Stimulated activated memory B cell treated with anti-CD40 and anti-IgM and Interleukin-4, amounts not matched to agents 10 μg/mL and 1 μg/mL and 100 μg/mL, for 72 hours (primary cell): ENCODE data around the gene SRPK3.
"Not testable (repeated sequence)": the region's sequence is repeated elsewhere in the genome, so short reads cannot be mapped to it uniquely, and the experiment has no call there.

Source experiments
- ATAC-seq: fragments of 150-1000 bp; cut with Tn5 transposase; 2 replicates; pipeline ENCODE4 v1.10.0; 2021
- H3K27ac Mint-ChIP-seq: one replicate; pipeline ENCODE4 v1.8.0; 2022; ENCODE audit warnings: mild to moderate bottlenecking, mixed read lengths
- H3K27me3 Mint-ChIP-seq: one replicate; pipeline ENCODE4 v1.8.0; 2022; ENCODE audit warnings: mixed read lengths
- H3K36me3 Mint-ChIP-seq: one replicate; pipeline ENCODE4 v1.8.0; 2022; ENCODE audit warnings: mixed read lengths
- H3K4me1 Mint-ChIP-seq: one replicate; pipeline ENCODE4 v1.8.0; 2022; ENCODE audit warnings: mixed read lengths
- H3K4me3 Mint-ChIP-seq: one replicate; pipeline ENCODE4 v1.8.0; 2022; ENCODE audit warnings: mild to moderate bottlenecking, moderate library complexity, mixed read lengths
- H3K9me3 Mint-ChIP-seq: one replicate; pipeline ENCODE4 v1.8.0; 2022; ENCODE audit warnings: mixed read lengths

Gene SRPK3

DNA sequence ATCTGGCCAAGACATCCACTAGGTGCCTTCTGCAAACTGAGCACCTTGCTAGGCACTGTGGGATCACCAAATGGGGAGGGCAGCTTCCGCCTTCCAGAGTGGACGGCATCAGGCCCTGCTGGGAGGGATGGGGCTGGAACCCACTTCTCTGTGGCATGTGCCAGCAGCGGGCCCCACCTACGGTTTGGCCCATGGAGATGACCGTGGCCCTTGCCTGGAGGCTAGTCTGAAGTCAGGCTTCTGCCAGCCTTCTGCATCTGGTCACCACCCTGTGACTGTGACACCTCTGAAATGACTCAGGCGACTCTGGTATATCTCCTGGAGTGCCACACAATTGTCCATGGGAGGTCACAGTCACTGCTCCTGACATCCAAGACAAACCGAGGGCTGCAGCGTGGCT lies 20.8 kb downstream of the SRPK3 start:
- H3K36me3 Mint-ChIP-seq = peaks cover 13% of the 10 kb centered on the region
- no peak overlapping the region for H3K4me3 Mint-ChIP-seq
- H3K9me3 Mint-ChIP-seq = no peaks in the 10 kb centered on the region
- no peak for ATAC-seq
- H3K4me1 Mint-ChIP-seq = no peaks in the 10 kb centered on the region
- H3K27me3 Mint-ChIP-seq = no peaks in the 10 kb centered on the region
- no peak overlapping the region for H3K27ac Mint-ChIP-seq

DNA sequence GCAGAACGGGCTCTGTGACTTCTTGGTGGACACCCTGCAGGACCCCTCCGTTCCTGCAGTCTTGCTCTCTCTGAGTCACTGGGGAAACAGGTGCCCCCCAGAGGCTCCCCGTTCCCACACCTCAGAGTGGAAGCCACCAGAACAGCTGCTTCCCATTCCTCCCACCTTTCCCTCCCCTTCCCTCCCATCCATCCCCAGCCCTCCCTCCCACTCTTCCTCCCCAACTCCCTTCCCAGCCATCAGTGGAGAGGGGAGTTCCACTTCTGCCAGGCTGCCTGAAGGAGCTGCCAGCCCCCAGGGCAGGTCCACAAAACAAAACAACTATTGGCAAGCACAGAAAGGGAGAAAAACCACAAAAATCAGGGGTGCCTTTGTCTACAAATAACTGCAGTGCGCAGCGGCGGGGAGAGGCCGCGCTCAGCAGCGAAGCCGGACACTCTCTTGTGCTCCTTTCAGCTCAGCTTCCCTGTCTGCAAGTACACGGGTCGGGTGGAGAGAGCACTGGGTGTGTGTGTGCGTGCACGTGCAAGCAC lies 21.7 kb downstream of the SRPK3 start:
- H3K27me3 Mint-ChIP-seq = peaks cover 3% of the 10 kb centered on the region
- ATAC-seq = no peak
- peaks cover 13% of the 10 kb centered on the region for H3K36me3 Mint-ChIP-seq
- H3K4me1 Mint-ChIP-seq = no peaks in the 10 kb centered on the region
- no peaks in the 10 kb centered on the region for H3K9me3 Mint-ChIP-seq
- no peak overlapping the region for H3K4me3 Mint-ChIP-seq
- no peak overlapping the region for H3K27ac Mint-ChIP-seq

DNA sequence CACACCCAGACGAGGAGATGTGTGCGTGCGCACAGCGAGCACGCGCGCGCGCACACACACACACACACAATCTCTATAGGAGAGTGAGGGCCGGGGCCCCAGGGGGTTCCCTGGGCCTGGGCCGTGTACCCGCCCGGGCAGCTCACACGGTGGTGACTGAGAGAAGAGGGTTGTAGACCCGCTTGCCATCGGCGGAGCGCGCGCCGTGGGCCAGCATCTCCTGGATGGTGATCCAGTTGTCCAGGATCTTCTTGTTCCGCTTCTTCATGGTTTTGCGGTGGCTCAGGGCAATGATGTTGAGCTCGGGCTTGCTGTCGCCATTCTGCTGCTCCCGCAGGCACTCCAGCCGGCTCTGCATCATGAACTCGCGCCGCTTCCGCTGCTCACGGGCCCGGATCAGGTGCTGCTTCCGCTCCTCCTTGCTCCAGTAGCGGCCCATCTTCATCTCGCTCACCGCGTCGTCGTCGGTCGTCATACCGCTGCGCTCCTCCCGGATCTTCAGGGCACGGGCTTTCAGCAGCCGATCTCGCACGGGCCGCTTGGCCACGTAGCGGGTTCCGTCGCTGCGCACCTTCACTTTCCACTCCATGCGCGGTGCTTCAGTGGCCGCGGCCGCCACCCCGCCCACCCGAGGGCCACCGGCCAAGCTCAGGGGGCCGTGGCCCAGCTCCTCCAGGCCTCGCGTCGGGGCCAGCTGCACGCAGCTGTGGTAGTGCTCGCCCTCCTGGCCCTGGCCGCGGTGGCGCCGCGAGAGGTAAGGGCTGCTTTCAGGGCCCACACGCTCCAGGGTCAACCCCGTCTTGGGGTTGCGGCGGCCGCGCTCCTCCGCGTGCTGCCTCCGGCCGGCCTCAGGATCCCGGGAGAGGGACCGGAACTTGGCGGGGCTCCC lies 22.6 kb downstream of the SRPK3 start:
- Mint-ChIP-seq H3K9me3 (no peaks in the 10 kb centered on the region), H3K4me1 (no peaks in the 10 kb centered on the region), H3K4me3 (no peak overlapping the region), H3K36me3 (peaks cover 7% of the 10 kb centered on the region), H3K27ac (no peak overlapping the region), H3K27me3 (peaks cover 9% of the 10 kb centered on the region)
- ATAC-seq = no peak

DNA sequence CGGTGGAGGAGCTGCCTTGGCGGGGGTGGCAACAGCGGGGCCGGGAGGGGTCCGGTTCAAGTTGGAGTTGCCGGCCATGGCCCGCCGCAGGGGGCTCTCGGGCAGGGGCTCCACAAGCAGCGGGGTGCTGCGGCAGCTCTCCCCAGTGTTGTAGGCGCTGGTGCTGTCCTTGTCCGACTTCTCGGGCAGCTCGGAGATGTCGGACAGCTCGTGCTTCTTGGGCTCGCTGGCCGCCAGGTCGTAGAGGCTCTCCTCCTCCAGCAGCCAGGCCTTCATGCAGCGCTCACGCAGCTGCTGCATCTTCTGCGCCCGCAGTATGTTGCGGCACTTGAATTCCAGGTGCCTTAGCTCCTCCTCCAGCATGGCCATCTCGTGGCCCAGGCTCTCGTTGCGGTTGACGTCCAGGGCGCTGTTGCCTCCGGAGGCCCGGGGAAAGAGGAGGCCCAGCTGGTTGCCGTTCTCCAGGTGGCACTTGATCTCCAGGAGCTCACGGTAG lies 23.3 kb downstream of the SRPK3 start:
- Mint-ChIP-seq H3K4me3 (no peak overlapping the region), H3K9me3 (no peaks in the 10 kb centered on the region), H3K36me3 (no peaks in the 10 kb centered on the region), H3K27me3 (peaks cover 9% of the 10 kb centered on the region), H3K4me1 (no peaks in the 10 kb centered on the region), H3K27ac (no peak overlapping the region)
- no peak for ATAC-seq

DNA sequence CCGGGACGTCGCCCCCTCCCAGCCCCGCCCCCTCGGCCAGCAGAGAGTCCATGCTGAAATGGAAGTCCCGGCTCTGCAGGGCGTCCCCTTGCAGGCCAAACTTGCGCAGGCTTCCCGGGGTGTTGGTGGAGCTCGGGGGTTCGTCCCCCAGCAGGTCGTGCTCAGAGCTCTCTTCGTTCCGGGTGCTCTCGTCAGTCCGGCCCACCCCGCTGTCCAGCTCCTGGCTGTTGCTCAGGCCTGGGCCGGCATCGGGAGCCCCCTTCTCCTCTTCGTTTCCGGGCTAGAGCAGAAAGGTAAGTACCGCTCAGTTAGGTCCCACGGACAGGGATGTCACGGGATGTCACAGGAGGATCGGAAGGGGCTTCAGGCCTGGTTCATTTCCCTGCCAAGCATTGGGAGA lies 23.8 kb downstream of the SRPK3 start:
- Mint-ChIP-seq H3K4me3 (no peak overlapping the region), H3K36me3 (no peaks in the 10 kb centered on the region), H3K9me3 (no peaks in the 10 kb centered on the region), H3K4me1 (no peaks in the 10 kb centered on the region), H3K27ac (no peak overlapping the region), H3K27me3 (peaks cover 11% of the 10 kb centered on the region)
- ATAC-seq = no peak

DNA sequence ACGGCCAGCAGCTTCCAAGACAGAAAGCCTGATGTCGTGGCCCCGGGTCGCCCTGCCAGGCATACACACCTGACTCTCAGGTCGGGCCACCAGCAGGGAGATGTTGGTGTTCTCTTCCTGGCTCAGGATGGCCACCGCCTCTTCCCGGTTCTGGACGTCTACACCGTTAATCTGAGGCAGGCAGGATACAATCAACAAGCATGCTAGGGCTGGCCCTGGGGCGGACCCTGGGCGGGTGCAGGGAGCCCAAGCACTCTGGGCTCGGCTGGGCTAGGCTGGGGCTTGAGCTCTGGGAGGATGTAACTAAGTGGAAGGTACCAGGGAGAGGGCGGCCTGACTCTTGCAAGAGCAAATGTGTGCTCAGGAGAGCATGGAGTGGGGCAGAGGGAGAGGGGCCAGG lies 24.6 kb downstream of the SRPK3 start:
- ATAC-seq = no peak
- H3K27me3 Mint-ChIP-seq = peaks cover 18% of the 10 kb centered on the region
- H3K4me1 Mint-ChIP-seq = no peaks in the 10 kb centered on the region
- no peak overlapping the region for H3K4me3 Mint-ChIP-seq
- H3K27ac Mint-ChIP-seq = no peak overlapping the region
- H3K36me3 Mint-ChIP-seq = no peaks in the 10 kb centered on the region
- no peaks in the 10 kb centered on the region for H3K9me3 Mint-ChIP-seq

DNA sequence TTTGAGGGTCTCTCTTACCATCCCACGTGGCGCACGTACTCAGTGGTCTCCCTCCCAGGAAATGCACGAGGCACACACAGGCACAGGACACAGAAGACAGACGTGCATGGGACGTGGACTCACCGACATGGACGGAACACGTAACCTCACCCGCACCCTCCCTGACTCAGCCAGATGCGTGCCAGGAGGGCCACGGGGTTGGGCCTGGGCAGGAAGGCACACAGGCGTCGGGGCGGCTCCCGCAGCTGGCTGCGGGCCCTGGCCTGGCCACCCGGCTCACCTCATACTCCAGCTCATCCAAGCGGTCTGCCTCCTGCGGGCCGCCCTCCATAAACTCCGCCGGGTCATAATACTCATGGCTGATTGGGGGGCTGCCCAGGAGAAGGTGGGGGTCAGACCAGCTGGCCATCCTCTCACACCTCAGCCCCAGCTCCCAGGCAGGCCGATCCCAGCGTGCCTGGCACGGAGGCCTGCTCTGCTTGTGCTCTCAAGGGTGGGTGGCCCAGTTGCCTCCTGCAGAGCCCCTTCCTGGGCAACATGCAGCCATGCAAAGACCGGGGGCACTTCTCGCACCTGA lies 26.2 kb downstream of the SRPK3 start:
- Mint-ChIP-seq H3K27ac (no peak overlapping the region), H3K4me3 (no peak overlapping the region), H3K27me3 (peaks cover 18% of the 10 kb centered on the region), H3K4me1 (no peaks in the 10 kb centered on the region), H3K36me3 (no peaks in the 10 kb centered on the region), H3K9me3 (no peaks in the 10 kb centered on the region)
- no peak for ATAC-seq

DNA sequence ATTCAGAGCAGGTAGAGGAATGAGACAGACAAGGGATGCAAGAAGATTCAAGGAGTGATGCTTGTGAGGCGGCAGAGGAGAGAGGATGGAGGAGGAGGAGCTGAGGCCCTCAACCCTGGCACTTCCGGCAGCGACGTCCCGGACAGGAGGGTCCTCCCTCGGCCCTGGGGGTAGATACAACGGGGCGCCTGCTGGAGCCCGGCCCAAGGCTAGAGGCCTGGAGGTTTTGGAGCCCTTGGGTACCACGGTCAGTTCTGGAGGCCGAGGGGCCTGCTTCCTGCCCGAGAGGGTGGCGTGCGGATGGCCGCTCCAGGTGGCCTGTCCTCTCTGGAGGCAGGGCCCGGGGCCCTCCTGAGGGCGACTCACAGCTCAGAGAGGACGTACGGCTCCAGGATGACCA lies 27.1 kb downstream of the SRPK3 start:
- H3K4me3 Mint-ChIP-seq = no peak overlapping the region
- ATAC-seq = no peak
- H3K36me3 Mint-ChIP-seq = no peaks in the 10 kb centered on the region
- no peaks in the 10 kb centered on the region for H3K9me3 Mint-ChIP-seq
- no peaks in the 10 kb centered on the region for H3K4me1 Mint-ChIP-seq
- peaks cover 18% of the 10 kb centered on the region for H3K27me3 Mint-ChIP-seq
- no peak overlapping the region for H3K27ac Mint-ChIP-seq

DNA sequence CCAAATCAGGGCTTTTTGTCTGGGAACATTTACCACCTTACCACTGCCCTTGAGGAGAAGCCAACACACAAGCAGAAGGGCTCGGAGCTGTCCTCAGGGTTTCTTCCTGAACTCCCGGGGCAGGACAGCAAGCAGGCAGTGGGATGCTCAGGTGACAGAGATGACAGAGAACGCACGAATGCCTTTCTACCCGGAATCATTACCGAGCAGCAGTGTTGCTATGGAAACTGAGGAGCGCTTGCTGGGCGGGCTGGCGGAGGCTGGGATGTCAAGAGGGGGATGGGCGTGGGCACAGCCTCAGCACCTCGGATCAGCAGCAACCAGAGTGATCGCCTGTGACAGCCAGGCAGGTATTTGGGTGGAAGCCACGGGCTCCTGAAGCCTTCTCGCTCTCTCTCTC lies 31.4 kb downstream of the SRPK3 start:
- no peak for ATAC-seq
- H3K4me1 Mint-ChIP-seq = peaks cover 17% of the 10 kb centered on the region
- no peaks in the 10 kb centered on the region for H3K36me3 Mint-ChIP-seq
- H3K27me3 Mint-ChIP-seq = peaks cover 38% of the 10 kb centered on the region
- no peak overlapping the region for H3K4me3 Mint-ChIP-seq
- H3K27ac Mint-ChIP-seq = no peak overlapping the region
- no peaks in the 10 kb centered on the region for H3K9me3 Mint-ChIP-seq

DNA sequence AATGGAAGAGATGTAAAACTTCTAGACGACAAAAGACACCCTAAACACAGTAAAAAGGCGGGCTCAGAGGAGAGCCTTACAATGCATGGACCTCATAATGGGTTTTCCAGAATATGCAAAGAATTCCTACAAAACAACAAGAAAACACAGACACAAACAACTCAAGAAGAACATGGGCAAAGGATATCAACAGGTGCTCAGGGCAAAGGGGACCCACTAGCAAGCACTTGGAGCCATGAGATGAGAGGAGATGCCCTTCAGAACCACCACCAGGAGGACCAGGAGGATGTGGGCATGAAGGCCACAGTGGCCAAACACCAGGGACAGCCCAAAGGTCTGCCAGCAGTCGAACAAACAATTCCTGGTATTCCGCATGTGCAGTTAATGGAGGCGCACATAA lies 32.3 kb downstream of the SRPK3 start:
- peaks cover 18% of the 10 kb centered on the region for H3K4me1 Mint-ChIP-seq
- H3K4me3 Mint-ChIP-seq = no peak overlapping the region
- no peaks in the 10 kb centered on the region for H3K36me3 Mint-ChIP-seq
- no peak overlapping the region for H3K27ac Mint-ChIP-seq
- no peak for ATAC-seq
- no peaks in the 10 kb centered on the region for H3K9me3 Mint-ChIP-seq
- peaks cover 39% of the 10 kb centered on the region for H3K27me3 Mint-ChIP-seq

DNA sequence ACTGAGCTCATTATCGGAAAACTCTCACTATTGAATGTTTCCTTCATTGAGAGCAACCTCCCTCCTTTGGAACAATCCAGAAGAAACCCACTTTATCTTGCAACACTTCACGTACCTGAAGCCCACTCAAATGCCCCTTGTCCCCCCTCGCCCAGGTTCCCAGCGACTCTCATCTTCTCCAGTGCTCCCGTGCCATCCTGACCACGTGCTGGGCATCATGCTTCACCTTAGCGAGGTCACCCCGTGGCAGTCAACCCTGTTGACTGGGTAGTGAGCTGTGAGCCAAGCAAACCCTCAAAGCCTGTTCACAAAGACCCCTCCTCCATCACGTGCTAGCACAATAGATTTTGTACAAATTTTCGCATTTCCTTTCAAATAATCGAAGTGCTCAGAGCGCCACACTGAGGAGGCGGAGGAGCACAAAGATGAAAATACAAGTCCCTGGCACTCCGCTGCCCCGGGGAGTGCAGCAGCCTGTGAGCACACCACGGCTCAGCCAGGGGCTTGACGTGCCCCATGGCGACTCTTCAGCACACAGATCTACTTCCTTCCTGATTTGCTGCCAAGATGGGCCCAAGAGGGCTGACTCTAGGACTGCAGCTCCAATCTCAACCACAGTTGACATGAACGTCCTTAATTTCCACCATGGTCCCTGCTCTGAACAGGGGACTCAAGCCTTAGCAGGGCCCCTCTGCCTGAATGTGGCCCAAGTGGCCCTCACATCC lies 33.9 kb downstream of the SRPK3 start:
- Mint-ChIP-seq H3K36me3 (no peaks in the 10 kb centered on the region), H3K4me3 (no peak overlapping the region), H3K27me3 (peaks cover 41% of the 10 kb centered on the region), H3K27ac (no peak overlapping the region), H3K4me1 (peaks cover 18% of the 10 kb centered on the region), H3K9me3 (no peaks in the 10 kb centered on the region)
- ATAC-seq = no peak

DNA sequence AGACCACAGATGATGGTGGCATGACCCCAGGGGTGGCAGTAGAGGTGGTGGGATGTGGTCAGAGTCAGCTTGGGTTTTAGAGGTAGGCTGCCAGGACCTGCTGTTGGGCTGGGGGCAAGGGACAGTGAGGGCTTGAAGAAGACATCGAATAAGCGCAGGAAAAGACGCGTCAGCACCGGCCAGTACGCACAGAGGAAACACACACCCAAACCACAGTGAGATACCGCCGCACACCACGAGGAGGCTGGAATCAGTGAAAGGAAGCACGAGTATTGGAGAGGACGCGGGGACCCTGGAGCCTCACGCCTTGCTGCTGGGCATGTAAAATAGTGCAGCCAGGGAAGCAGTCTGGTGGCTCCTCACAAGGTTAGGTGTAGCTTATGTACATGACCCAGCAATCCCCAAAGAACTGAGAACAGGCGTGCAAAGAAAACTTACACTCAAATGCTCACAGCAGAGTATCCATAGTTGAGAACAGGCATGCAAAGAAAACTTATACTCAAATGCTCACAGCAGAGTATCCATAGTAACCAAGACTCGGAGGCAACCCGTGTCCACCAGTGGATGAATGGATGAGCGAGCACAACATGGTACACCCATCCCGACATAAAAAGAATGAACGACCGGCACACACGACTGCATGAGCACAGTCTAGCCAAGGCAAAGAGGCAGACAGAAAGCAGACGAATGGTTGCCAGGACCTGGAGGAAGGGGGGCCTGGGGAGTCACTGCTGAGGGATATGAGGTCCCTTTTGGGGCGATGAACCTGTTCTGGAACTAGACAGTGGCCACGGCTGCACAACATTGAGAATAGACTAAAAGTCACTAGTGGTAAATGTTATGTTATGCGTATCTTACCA lies 36.2 kb downstream of the SRPK3 start:
- Mint-ChIP-seq H3K27me3 (peaks cover 36% of the 10 kb centered on the region), H3K4me3 (no peak overlapping the region), H3K9me3 (no peaks in the 10 kb centered on the region), H3K4me1 (peaks cover 21% of the 10 kb centered on the region), H3K27ac (no peak overlapping the region), H3K36me3 (no peaks in the 10 kb centered on the region)
- ATAC-seq = no peak

DNA sequence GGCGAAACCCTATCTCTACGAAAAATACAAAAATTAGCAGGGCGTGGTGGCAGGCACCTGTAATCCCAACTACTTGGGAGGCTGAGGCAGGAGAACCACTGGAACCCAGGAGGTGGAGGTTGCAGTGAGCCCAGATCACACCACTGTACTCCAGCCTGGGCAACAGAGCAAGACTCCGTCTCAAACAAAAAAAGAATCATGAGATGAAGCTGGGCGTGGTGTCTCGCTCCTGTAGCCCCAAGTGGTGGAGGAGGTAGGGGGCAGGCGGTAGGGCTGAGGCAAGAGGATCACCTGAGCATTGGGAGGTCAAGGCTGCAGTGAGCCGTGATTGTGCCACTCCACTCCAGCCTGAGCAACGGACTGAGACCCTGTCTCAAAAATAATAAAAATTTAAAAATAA lies 37.2 kb downstream of the SRPK3 start:
- not testable (repeated sequence) for H3K36me3 Mint-ChIP-seq, ATAC-seq, H3K9me3 Mint-ChIP-seq, H3K27ac Mint-ChIP-seq, H3K4me3 Mint-ChIP-seq
- Mint-ChIP-seq H3K4me1 (peaks cover 29% of the 10 kb centered on the region), H3K27me3 (peaks cover 45% of the 10 kb centered on the region)

DNA sequence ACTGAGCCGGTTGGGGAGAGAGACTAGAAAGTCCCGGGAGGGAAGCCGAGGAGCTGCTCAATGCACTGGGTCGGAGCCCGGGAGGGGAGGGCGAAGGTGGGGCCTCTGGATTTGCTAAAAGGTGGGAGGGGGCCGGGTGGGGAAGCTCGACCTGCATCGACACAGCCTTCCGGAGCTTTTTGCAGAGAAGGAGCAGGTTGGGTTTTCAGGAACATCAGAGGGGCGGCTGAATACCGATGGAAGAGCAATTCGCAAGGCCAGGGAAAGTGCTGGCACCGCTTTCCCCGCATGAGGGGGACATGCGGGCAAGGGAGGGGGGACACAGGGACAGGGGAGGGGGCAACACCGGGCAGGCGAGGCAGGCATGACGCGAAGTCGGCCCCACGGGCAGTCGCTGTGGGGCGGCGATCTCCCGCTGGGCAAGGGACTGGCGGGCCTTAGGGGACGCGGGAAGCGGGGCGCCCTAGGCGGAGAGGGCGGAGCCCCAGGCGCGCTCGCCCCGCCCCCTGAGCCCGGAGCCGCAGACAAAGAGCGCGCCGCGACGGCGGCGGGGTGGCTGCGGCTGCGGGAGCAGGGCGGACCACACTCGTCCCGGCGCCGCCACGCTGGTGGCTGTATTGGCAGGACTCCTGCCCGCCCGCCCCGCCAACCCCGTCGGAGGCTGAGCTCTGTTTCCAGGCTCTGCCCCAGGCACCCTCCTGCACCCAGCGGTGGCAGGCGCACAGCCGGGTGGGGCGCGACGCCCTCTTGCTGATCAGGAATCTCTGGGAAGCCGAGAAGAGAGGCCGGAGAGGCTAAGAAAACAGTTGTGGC lies 37.9 kb downstream of the SRPK3 start:
- Mint-ChIP-seq H3K4me3 (peak overlapping the region; percentile 7), H3K27ac (no peak overlapping the region), H3K9me3 (no peaks in the 10 kb centered on the region), H3K4me1 (peaks cover 29% of the 10 kb centered on the region), H3K27me3 (peaks cover 49% of the 10 kb centered on the region), H3K36me3 (no peaks in the 10 kb centered on the region)
- peak; percentile 66 for ATAC-seq
